ENCODE measurements around the gene BRPF1. TPM values are rescaled to one million over a fixed set of nuclear protein-coding genes. Genes with fewer than 3 reads are reported as not detected.
A peak's percentile ranks its signal among the peaks of the same experiment; 100 is the strongest.

BRPF1 gene
- total RNA-seq, 1 donor from 2014 or later = 30.6 TPM

- peaks cover 14% of the 10 kb centered on the region for H3K4me1 Mint-ChIP-seq (ENCODE audit: low read depth, unreplicated experiment)
- no peak for DNase-seq
- H3K9me3 Mint-ChIP-seq (ENCODE audit: unreplicated experiment) = peaks cover 5% of the 10 kb centered on the region
- no peak overlapping the region for H3K4me3 Mint-ChIP-seq (ENCODE audit: unreplicated experiment)
- H3K27me3 Mint-ChIP-seq (ENCODE audit: unreplicated experiment) = peaks cover 4% of the 10 kb centered on the region
- H3K27ac Mint-ChIP-seq (ENCODE audit: unreplicated experiment) = peak overlapping the region; percentile 3
- TF ChIP-seq CTCF (IDR thresholded peaks at IDR 0.05; ENCODE audit: partially characterized antibody, unreplicated experiment) = no peak
- peaks cover 16% of the 10 kb centered on the region for H3K36me3 Mint-ChIP-seq (ENCODE audit: unreplicated experiment)
Observed at GRCh38 chr3:9716801-9717555, 14.6 kb upstream of the BRPF1 start.

- peaks cover 14% of the 10 kb centered on the region for H3K4me1 Mint-ChIP-seq (ENCODE audit: low read depth, unreplicated experiment)
- peaks cover 4% of the 10 kb centered on the region for H3K27me3 Mint-ChIP-seq (ENCODE audit: unreplicated experiment)
- TF ChIP-seq CTCF (IDR thresholded peaks at IDR 0.05; ENCODE audit: partially characterized antibody, unreplicated experiment) = no peak
- no peak overlapping the region for H3K4me3 Mint-ChIP-seq (ENCODE audit: unreplicated experiment)
- no peak for DNase-seq
- H3K36me3 Mint-ChIP-seq (ENCODE audit: unreplicated experiment) = peaks cover 16% of the 10 kb centered on the region
- H3K27ac Mint-ChIP-seq (ENCODE audit: unreplicated experiment) = no peak overlapping the region
- peaks cover 5% of the 10 kb centered on the region for H3K9me3 Mint-ChIP-seq (ENCODE audit: unreplicated experiment)
Observed at GRCh38 chr3:9717563-9717962, 14.0 kb upstream of the BRPF1 start.

- H3K27ac Mint-ChIP-seq (ENCODE audit: unreplicated experiment) = no peak overlapping the region
- H3K27me3 Mint-ChIP-seq (ENCODE audit: unreplicated experiment) = peaks cover 3% of the 10 kb centered on the region
- H3K36me3 Mint-ChIP-seq (ENCODE audit: unreplicated experiment) = peaks cover 15% of the 10 kb centered on the region
- peaks cover 14% of the 10 kb centered on the region for H3K4me1 Mint-ChIP-seq (ENCODE audit: low read depth, unreplicated experiment)
- TF ChIP-seq CTCF (IDR thresholded peaks at IDR 0.05; ENCODE audit: partially characterized antibody, unreplicated experiment) = no peak
- no peak overlapping the region for H3K4me3 Mint-ChIP-seq (ENCODE audit: unreplicated experiment)
- peaks cover 5% of the 10 kb centered on the region for H3K9me3 Mint-ChIP-seq (ENCODE audit: unreplicated experiment)
- DNase-seq = no peak
Observed at GRCh38 chr3:9718118-9718517, 13.4 kb upstream of the BRPF1 start.

GRCh38 chr3:9721015-9721699, 10.4 kb upstream of the BRPF1 start:
- H3K4me3 Mint-ChIP-seq (ENCODE audit: unreplicated experiment) = peak overlapping the region; percentile 30
- H3K27ac Mint-ChIP-seq (ENCODE audit: unreplicated experiment) = peak overlapping the region; percentile 89
- H3K36me3 Mint-ChIP-seq (ENCODE audit: unreplicated experiment) = peaks cover 10% of the 10 kb centered on the region
- peak; percentile 64 for DNase-seq
- H3K27me3 Mint-ChIP-seq (ENCODE audit: unreplicated experiment) = no peaks in the 10 kb centered on the region
- H3K4me1 Mint-ChIP-seq (ENCODE audit: low read depth, unreplicated experiment) = peaks cover 14% of the 10 kb centered on the region
- TF ChIP-seq CTCF (IDR thresholded peaks at IDR 0.05; ENCODE audit: partially characterized antibody, unreplicated experiment) = no peak
- peaks cover 1% of the 10 kb centered on the region for H3K9me3 Mint-ChIP-seq (ENCODE audit: unreplicated experiment)

- peak overlapping the region; percentile 30 for H3K4me3 Mint-ChIP-seq (ENCODE audit: unreplicated experiment)
- no peaks in the 10 kb centered on the region for H3K27me3 Mint-ChIP-seq (ENCODE audit: unreplicated experiment)
- peaks cover 1% of the 10 kb centered on the region for H3K9me3 Mint-ChIP-seq (ENCODE audit: unreplicated experiment)
- H3K27ac Mint-ChIP-seq (ENCODE audit: unreplicated experiment) = peak overlapping the region; percentile 89
- peaks cover 14% of the 10 kb centered on the region for H3K4me1 Mint-ChIP-seq (ENCODE audit: low read depth, unreplicated experiment)
- no peak for TF ChIP-seq CTCF (IDR thresholded peaks at IDR 0.05; ENCODE audit: partially characterized antibody, unreplicated experiment)
- no peak for DNase-seq
- H3K36me3 Mint-ChIP-seq (ENCODE audit: unreplicated experiment) = peaks cover 10% of the 10 kb centered on the region
Observed at GRCh38 chr3:9721700-9722060, 9.9 kb upstream of the BRPF1 start.

All from glutamatergic neuron (in vitro differentiated cells).